HG03108 (cell line): Measurements from ENCODE around the gene BCO1.

ENCODE experiments used
- ATAC-seq: cut with Tn5 transposase; IDR thresholded peaks from one replicate; pipeline ENCODE4 v1.9.1; 2021; ENCODE audit warnings: moderate library complexity; ENCODE audit not compliant: unreplicated experiment

The BCO1 gene

GRCh38 chr16:81273223-81273950 lies 34.9 kb downstream of the BCO1 start:
- no peak for ATAC-seq

DNA sequence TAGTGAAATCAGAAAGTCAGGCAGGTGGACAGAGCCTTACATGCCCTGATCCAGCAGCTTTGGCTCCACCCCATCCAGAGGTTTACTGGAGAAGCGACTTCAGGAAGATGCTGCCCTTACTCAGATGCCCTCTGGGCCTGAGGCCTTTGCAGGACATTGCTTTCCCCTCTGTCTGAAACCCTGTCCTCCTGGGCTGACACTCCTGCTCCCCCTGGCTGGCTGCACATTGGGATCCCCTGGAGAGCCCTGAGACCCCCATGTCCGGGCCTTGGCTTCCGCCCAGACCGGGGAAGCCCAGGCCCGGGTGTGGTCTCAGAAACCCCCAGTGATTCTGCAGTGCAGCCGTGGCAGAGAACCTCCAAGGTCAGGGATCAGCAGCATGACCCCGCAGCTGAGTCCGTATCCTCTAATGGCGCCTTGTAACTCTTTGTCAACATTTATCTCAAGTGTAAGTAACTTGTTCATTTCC lies 36.6 kb downstream of the BCO1 start:
- no peak for ATAC-seq

GRCh38 chr16:81275795-81276194 lies 37.3 kb downstream of the BCO1 start:
- ATAC-seq, result no peak

DNA sequence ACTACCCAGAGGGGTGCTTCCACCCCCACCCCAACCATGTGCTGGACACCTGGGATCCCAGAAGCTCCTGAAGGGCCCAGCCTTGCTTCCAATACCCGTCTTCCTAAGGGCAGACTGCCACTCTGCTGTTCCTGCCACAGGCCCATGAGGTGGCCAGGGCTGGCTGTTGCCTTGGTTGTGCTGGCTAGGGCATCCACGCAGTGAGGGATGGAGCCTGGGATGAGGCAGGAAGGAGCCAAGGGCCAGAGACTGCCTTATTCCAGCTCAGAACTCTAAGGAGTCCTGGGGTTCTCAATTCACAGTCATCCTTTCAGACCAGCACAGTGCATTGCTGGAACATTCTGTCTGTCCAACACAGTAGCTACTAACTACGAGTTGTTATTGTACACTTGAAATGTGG lies 37.8 kb downstream of the BCO1 start:
- no peak for ATAC-seq

- ATAC-seq, result no peak
These were observed 39.1 kb downstream of the BCO1 start for GRCh38 chr16:81277541-81278080.

DNA sequence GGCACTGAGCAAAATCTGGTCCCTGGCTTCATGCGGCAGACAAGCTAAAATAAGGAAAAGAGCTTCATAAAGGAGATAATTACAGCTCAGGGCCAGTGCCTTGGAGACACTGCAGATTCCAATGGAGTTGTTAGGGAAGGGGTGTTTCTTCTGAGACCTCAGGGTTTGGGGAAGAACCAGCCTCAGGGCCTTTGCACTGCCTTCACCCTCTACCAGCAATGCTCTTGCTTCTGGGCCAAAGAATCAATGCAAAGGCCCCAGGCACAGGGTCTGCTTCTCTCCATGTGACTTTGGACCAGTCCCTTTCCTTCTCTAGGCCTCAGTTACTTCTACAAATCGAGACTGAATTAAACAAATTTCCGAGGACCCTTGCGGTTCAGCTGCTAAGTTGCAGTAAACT lies 40.0 kb downstream of the BCO1 start:
- no peak for ATAC-seq

GRCh38 chr16:81279392-81279791 lies 40.9 kb downstream of the BCO1 start:
- no peak for ATAC-seq

DNA sequence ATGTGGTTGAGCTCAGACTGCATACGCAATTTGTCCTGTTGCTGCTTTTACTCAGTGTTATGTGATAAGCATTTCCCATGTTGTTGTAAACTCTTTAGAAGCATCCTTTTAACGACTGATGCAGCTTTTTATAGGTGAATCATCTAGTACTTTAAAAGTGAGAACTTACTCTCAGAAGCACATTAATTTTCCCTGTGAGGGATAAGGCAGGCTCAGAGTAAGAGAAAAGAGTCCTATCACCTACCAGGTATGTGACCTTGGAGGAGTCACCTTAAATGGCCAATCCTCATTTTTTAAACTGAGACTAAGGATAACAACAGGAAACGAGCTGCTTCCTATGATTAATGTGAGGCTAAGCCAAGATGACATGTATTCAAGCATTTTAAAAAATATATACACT lies 41.9 kb downstream of the BCO1 start:
- no peak for ATAC-seq

DNA sequence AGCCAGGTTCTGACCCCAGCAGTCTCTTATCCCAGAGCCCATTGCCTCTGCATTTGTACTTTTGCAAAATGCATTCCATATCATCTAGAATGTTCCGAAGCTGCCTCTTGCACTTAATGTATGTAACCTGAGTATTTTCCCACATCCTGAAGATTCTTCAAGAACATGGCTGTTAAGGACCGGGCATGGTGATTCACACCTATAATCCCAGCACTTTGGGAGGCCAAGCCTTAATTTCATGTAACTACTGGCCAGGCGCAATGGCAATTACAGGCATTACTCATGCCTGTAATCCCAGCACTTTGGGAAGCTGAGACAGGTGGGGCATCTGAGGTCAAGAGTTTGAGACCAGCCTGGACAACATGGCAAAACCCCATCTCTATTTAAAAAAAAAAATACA lies 44.6 kb downstream of the BCO1 start:
- ATAC-seq, result no peak

- no peak for ATAC-seq
These were observed 46.6 kb downstream of the BCO1 start for GRCh38 chr16:81284995-81285600.

DNA sequence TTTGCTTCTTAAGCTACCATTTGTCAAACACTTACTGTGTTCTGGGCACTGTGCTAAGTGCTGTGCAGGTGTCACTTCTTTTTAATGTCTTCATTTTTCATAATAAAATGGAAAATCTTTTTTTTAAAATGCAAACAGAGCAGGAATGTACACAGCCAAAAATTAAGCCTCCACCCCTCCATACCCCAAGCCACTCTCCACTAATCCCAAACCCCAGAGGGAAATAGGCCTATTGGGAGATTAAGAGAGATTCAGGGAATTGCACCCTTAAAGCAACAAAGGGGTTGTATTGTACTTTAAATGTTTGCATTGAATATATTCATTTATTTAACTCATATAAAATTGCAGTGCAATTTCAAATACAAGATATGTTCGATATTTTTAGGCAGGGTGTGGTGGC lies 47.7 kb downstream of the BCO1 start:
- no peak for ATAC-seq

- no peak for ATAC-seq
These were observed 52.6 kb downstream of the BCO1 start for GRCh38 chr16:81291117-81291516.

DNA sequence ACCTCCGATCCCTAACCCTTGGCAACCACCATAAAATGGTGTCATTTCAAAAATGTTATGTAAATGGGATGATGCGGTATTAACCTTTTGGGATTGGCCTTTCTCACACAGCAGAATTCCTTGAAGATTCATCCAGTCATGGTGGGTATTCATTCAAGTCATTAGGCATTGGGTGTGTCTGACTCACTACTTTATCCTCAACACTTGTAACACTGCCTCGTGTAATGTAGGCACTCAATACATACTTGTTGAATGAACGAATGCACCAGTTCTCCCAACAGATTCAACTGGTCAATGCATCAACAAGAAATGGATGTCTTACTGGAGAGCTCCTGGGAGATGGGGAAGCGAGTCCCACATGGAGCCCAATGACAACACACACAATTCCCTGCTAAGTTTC lies 54.4 kb downstream of the BCO1 start:
- ATAC-seq, result no peak

DNA sequence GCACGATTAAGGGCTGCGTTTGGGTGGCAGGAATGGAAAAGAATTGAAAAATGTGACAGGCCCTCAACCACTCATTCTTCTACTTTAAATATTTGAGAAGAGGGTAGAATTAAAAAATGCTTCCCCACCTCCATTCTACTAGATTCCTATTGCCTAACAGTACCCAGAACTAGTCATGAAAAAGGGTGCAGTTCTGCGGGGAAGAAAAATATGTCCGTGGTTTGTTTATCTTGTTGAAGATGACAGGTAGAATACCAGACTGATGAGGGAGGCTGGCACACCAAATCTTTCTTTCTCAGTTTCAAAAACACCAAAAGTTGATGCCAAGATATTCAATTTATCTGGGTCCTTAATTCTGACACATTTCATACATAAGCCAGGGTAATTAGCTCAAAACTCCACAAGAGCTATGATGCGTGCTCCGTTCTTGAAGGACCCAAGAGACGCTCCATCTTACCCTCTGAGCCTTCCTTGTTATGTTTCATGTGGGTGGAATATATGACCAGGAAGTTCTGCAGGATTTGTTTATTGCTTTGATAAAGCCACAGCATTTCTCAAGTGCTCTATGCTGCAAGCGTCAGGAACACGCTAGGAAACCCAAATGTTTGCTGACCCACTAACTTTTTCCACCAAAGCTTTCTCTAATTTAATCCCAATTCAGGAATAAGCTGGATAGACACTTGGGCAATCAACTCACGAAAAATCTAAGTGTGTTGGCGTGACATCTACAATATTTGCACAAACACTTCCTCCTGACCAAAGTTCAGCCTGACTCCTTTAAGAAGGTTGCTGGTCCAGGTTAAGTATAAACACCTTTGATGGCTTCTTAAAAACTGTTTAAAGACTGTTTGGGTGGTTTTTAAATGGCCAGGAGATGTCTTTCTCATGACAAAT lies 55.7 kb downstream of the BCO1 start:
- ATAC-seq, result no peak

DNA sequence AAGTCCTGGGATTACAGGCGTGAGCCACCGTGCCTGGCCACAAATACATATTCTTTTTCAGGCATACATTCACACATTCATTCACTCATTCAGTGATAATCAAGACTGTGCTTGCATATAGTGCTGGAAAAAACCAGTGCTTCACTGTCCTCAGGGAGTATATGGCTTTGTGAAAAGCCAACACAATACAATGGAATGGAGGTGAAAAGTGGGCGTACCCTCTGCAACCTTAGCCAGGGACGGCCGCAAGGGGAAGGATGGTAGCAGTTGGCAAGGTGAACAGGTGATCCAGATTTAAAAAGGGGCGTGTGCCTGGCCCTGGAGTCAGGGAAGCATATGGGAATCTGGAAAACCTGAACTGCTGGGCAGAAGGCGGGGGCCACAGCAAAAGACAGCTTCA lies 58.1 kb downstream of the BCO1 start:
- no peak for ATAC-seq

DNA sequence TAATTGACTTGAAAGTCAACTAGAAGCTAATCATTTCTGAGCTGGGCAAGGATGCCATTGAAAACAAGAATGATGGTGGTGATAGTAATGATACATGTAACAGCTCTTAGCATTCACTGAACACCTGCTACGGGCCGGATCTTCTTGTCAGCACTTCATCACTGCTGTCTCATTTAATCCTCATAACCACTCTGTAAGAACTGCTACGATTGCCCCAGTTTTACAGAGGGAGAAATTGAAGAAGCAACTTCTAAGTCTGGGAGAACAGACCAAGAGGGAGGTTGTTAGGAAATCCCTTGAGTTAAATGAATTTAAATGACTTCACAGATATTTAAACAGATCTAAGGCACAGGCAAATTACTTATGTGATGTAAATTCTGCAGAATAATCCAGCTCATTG lies 69.3 kb downstream of the BCO1 start:
- ATAC-seq, result no peak

- no peak for ATAC-seq
These were observed 71.7 kb downstream of the BCO1 start for GRCh38 chr16:81310045-81310644.

DNA sequence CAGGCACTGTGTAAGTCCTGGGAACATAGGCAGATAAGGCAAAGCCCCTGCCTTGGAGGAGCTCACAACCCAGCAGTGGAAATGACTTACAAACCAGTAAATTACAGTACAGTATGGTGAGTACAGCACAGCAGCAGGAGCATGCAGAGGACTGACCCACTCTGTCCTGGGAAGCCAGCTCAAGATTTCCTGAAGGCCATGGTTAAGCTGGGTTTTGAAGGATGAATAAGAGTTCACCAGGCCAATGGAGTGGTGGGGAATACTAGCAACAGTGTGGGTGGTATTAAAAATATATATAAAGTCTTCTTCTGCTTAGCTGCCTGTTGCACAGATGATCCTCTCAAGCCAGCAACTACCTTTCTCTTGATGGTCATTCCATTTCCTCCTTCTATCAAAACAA lies 73.3 kb downstream of the BCO1 start:
- ATAC-seq, result no peak

DNA sequence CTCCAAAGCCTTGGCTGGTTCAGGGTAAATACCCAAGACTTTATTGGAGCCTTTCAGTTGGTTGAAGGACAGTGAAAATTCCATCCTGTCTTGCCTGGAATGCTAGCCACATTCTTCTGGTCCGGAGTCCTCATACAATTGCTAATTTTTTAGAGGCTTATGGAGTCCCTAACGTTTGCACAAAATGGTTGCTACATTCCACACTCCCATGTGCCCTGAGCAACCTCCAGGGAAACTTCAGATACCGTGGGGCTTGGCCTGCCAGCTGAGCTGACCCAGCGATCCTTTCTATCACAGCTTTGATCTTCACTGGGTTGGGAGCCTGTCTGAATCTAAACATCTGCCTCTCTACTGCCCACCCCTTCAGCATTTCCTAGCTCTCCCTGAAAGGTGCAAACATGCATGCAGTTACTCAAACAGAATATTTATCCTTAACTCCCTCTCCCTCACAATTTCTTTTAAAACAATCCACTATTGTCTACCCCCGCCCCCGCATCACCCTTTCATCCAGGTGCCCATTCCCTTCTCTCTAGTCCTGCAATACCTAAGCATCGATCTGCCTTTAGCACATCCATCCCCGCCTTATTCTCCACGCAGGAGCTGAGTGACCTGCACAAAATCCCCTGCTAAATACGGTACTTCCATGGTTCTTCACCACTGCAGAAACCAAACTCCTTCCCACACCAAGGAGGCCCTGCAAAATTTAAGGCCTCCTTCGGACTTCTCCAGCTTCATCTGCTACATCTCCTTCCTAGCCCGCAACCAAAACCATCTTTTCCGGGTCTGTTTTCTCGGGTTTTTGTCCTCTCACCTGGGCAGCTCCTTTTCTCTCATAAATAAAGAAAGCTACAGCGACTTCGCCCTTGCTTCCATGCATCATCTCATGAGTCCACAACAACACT lies 75.5 kb downstream of the BCO1 start:
- no peak for ATAC-seq

- peak; percentile 94 for ATAC-seq
These were observed 76.2 kb downstream of the BCO1 start, which contains the start of gene GAN for GRCh38 chr16:81314603-81315270. TSS of gene GAN (plus strand) at chr16:81314962. CDS start at chr16:81315114, 152 bp downstream.
